Nephron progenitor cell (in vitro differentiated cells): ENCODE data around the gene PHYHD1.

Experiments used
- DNase-seq: peaks from one replicate; pipeline ENCODE4 v3.0.0; 2021
- H3K27ac Mint-ChIP-seq: 2 replicates; pipeline ENCODE4 v1.8.0; 2021; ENCODE audit warnings: mild to moderate bottlenecking, moderate library complexity, mixed read lengths
- H3K27me3 Mint-ChIP-seq: 2 replicates; pipeline ENCODE4 v1.8.0; 2021; ENCODE audit warnings: mild to moderate bottlenecking, low read depth, mixed read lengths; ENCODE audit not compliant: poor library complexity
- H3K36me3 Mint-ChIP-seq: 2 replicates; pipeline ENCODE4 v1.8.0; 2021; ENCODE audit warnings: low read depth, mixed read lengths
- H3K4me1 Mint-ChIP-seq: 2 replicates; pipeline ENCODE4 v1.8.0; 2021; ENCODE audit warnings: mixed read lengths
- H3K4me3 Mint-ChIP-seq: 2 replicates; pipeline ENCODE4 v1.8.0; 2021; ENCODE audit warnings: mild to moderate bottlenecking, moderate library complexity, mixed read lengths
- H3K9me3 Mint-ChIP-seq: 2 replicates; pipeline ENCODE4 v1.8.0; 2021; ENCODE audit warnings: mild to moderate bottlenecking, moderate library complexity, mixed read lengths
- TF ChIP-seq, protein P1 (sequence below): fragments of 200-600 bp; sonication (generic); IDR thresholded peaks from 2 replicates; pipeline ENCODE4 v1.5.0; 2021; ENCODE audit warnings: antibody characterized with exemption

PHYHD1 gene

DNA sequence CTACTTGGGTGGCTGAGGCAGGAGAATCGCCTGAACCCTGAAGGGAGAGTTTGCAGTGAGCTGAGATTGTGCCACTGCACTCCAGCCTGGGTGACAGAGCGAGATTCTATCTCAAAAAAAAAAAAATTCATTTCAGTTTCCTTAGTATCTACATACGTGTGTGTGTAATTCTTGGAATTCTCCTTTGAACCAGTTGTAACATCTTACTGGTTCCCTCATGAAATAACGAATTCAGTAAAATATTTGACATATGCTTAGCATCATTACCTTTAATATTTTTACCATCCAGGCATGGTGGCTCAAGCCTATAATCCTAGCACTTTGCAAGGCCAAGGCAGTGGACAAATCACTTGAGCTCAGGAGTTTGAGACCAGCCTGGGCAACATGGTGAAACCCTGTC lies 8.8 kb downstream of the PHYHD1 start:
- no peak for DNase-seq
- no peak overlapping the region for H3K27ac Mint-ChIP-seq
- TF ChIP-seq, protein P1, sequence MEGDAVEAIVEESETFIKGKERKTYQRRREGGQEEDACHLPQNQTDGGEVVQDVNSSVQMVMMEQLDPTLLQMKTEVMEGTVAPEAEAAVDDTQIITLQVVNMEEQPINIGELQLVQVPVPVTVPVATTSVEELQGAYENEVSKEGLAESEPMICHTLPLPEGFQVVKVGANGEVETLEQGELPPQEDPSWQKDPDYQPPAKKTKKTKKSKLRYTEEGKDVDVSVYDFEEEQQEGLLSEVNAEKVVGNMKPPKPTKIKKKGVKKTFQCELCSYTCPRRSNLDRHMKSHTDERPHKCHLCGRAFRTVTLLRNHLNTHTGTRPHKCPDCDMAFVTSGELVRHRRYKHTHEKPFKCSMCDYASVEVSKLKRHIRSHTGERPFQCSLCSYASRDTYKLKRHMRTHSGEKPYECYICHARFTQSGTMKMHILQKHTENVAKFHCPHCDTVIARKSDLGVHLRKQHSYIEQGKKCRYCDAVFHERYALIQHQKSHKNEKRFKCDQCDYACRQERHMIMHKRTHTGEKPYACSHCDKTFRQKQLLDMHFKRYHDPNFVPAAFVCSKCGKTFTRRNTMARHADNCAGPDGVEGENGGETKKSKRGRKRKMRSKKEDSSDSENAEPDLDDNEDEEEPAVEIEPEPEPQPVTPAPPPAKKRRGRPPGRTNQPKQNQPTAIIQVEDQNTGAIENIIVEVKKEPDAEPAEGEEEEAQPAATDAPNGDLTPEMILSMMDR: no peak
- no peak overlapping the region for H3K4me3 Mint-ChIP-seq
- H3K27me3 Mint-ChIP-seq: no peaks in the 10 kb centered on the region
- no peaks in the 10 kb centered on the region for H3K9me3 Mint-ChIP-seq
- H3K4me1 Mint-ChIP-seq: peaks cover 6% of the 10 kb centered on the region
- no peaks in the 10 kb centered on the region for H3K36me3 Mint-ChIP-seq

GRCh38 chr9:128933731-128934130 lies 12.9 kb downstream of the PHYHD1 start:
- Mint-ChIP-seq H3K27ac (peak overlapping the region; percentile 86), H3K9me3 (no peaks in the 10 kb centered on the region), H3K27me3 (no peaks in the 10 kb centered on the region), H3K4me1 (no peaks in the 10 kb centered on the region), H3K36me3 (no peaks in the 10 kb centered on the region), H3K4me3 (no peak overlapping the region)
- TF ChIP-seq, protein P1: no peak
- DNase-seq: no peak

DNA sequence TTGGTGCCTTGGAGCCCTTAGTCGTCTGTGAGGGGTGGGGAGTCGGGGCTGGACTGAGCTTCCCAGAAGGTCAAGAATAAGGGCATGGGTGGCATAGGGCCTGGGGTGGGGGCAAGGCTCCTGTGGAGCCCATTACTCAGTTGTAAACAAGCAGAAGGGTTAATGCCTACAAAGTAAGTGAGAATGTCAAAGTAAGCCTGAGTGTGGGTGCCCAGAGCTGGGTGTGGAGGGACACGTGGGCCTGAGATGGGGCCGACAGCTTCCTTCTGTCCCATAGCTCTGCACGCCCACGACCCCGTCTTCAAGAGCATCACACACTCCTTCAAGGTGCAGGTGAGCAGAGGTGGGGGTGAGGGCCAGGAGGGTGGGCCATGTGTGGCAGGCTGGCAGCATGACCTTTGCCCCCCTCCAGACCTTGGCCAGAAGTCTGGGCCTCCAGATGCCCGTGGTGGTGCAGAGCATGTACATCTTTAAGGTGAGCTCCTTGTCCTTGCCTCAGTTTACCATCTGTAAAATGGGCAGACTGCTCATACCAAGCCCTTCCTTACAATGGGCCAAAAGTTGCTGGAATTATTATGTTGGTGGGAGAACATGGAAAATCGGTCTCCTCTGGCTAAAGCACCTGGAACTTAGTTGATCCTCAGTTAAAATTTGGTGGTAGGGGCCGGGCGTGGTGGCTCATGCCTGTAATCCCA lies 15.5 kb downstream of the PHYHD1 start:
- TF ChIP-seq, protein P1: no peak
- no peaks in the 10 kb centered on the region for H3K9me3 Mint-ChIP-seq
- peak overlapping the region; percentile 69 for H3K27ac Mint-ChIP-seq
- peaks cover 14% of the 10 kb centered on the region for H3K4me1 Mint-ChIP-seq
- no peak for DNase-seq
- no peaks in the 10 kb centered on the region for H3K27me3 Mint-ChIP-seq
- H3K4me3 Mint-ChIP-seq: no peak overlapping the region
- no peaks in the 10 kb centered on the region for H3K36me3 Mint-ChIP-seq

DNA sequence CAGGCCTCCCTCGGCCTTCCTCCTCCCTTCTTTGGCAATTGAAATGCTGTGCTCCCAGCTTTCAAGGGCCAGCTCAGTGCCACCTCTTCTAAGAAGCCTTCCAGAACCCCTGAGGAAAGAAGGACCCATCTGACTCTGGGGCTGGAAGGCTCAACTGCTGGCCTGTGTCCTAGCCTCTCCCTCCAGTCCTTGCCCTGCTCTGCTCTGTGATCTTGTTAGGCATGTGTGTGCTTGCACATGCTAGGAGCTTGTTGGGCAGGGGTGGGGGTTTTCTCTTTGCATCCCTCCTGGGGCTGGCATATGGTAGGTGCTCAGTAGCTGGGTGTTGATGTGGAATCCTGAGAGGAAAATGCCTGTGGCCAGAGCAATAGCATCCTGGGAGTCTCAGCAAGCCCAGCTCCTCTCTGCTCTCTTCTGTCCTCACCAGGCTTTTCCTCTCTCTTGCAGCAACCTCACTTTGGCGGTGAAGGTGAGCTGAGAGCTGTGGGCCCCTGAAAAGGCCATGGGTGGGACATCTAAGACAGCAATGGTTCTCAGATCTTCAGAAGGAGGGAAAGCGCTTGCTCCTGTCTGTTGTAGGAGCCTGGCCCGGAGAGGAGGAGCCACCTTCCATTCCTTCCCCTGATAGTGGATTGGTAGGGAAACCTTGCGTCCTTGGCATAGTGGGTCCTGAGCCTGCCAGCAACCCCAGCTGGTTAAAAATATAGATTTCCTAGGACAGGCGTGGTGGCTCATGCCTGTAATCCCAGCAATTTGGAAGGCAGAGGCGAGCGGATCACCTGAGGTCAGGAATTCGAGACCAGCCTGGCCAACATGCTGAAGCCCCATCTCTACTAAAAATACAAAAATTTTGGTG lies 16.8 kb downstream of the PHYHD1 start:
- no peaks in the 10 kb centered on the region for H3K27me3 Mint-ChIP-seq
- no peak for DNase-seq
- no peaks in the 10 kb centered on the region for H3K9me3 Mint-ChIP-seq
- H3K4me1 Mint-ChIP-seq: peaks cover 19% of the 10 kb centered on the region
- no peak overlapping the region for H3K27ac Mint-ChIP-seq
- H3K4me3 Mint-ChIP-seq: no peak overlapping the region
- TF ChIP-seq, protein P1: no peak
- H3K36me3 Mint-ChIP-seq: no peaks in the 10 kb centered on the region

GRCh38 chr9:128940271-128940921 lies 19.6 kb downstream of the PHYHD1 start:
- TF ChIP-seq, protein P1: no peak

More at GRCh38 chr9:128940271-128940921, 19.6 kb downstream of the PHYHD1 start:
- no peaks in the 10 kb centered on the region for H3K27me3 Mint-ChIP-seq
- DNase-seq: peak; percentile 44
- H3K4me1 Mint-ChIP-seq: peaks cover 19% of the 10 kb centered on the region
- H3K4me3 Mint-ChIP-seq: peak overlapping the region; percentile 9
- H3K36me3 Mint-ChIP-seq: peaks cover under 1% of the 10 kb centered on the region
- H3K9me3 Mint-ChIP-seq: no peaks in the 10 kb centered on the region
- peak overlapping the region; percentile 71 for H3K27ac Mint-ChIP-seq
